Large intestine (tissue), 3 donors: ENCODE data around the gene RASSF8. TPM values are rescaled to one million over a fixed set of nuclear protein-coding genes. Genes with fewer than 3 reads are reported as not detected.

Experiments used
- DNase-seq, 2 donors: peaks; one replicate each; pipeline versions ENCODE4 v3.0.0 to v3.0.0-alpha.2; 2013
- H3K27ac ChIP-seq: one replicate; pipeline ENCODE4 v1.5.1; 2013; ENCODE audit warnings: low read length
- H3K27me3 ChIP-seq: 2 replicates; pipeline ENCODE4 v1.6.1; 2013; ENCODE audit warnings: low read length; ENCODE audit not compliant: control insufficient read depth, insufficient read depth
- H3K36me3 ChIP-seq: 2 replicates; pipeline ENCODE4 v1.6.1; 2013; ENCODE audit warnings: low read length; ENCODE audit not compliant: control insufficient read depth, insufficient read depth
- H3K4me1 ChIP-seq: one replicate; pipeline ENCODE4 v1.6.1; 2013; ENCODE audit warnings: low read length; ENCODE audit not compliant: control insufficient read depth, insufficient read depth
- H3K4me3 ChIP-seq: one replicate; pipeline ENCODE4 v1.5.1; 2013; ENCODE audit warnings: low read length
- H3K9me3 ChIP-seq: one replicate; pipeline ENCODE4 v1.6.1; 2013; ENCODE audit warnings: mild to moderate bottlenecking, low read depth, low read length, moderate library complexity; ENCODE audit not compliant: control insufficient read depth
- WGBS: methylation state at CpG from one replicate; pipeline ENCODE4 v1.1.5; 2013; ENCODE audit warnings: low lambda C conversion rate; ENCODE audit not compliant: insufficient coverage; 5-methylcytosine and 5-hydroxymethylcytosine counted together
- polyA plus RNA-seq: library from polyadenylated mRNA; unstranded; fragments of 120-200 nt; gene quantifications from one replicate; pipeline ENCODE4 v1.2.1, GENCODE V29; 2013

The RASSF8 gene
- polyA plus RNA-seq, 1 donor: 20.2 TPM

GRCh38 chr12:26086936-26087335 is 128.5 kb downstream of the RASSF8 start:
- Histone ChIP-seq H3K27me3 (no peaks in the 10 kb centered on the region), H3K4me3 (no peak overlapping the region), H3K4me1 (no peaks in the 10 kb centered on the region), H3K9me3 (peaks cover 2% of the 10 kb centered on the region), H3K27ac (no peak overlapping the region), H3K36me3 (no peaks in the 10 kb centered on the region)
- no peak for DNase-seq
- 80% methylated on average over 1 of the region's 1 CpG for WGBS

DNA sequence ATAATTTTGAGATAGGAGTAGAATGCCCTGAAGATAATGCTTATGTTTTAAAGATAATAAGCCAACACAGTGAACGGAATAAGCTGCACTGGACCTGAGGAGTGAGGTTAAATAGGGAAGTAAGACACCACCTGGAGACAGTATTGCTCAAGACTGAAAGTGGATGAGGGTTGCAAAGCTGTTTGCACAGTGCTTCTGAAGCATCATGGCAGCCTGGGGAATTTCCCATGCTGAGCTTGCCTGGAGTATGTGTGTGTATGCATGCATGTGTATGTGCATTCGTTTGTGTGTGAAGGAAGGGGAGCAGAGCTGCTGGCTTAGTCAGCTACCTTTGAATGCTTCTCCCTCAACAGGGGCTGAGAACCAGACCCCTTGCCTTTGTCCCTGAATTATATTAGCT is 130.5 kb downstream of the RASSF8 start:
- H3K9me3 ChIP-seq: no peaks in the 10 kb centered on the region
- WGBS: 0% methylated on average over 1 of the region's 2 CpGs
- no peak overlapping the region for H3K27ac ChIP-seq
- H3K4me3 ChIP-seq: no peak overlapping the region
- H3K36me3 ChIP-seq: no peaks in the 10 kb centered on the region
- peak; percentile 50 to 75 for DNase-seq
- no peaks in the 10 kb centered on the region for H3K4me1 ChIP-seq
- no peaks in the 10 kb centered on the region for H3K27me3 ChIP-seq

- H3K4me3 ChIP-seq: no peak overlapping the region
- DNase-seq: no peak
- no peaks in the 10 kb centered on the region for H3K27me3 ChIP-seq
- H3K36me3 ChIP-seq: no peaks in the 10 kb centered on the region
- 0% methylated on average over 1 of the region's 11 CpGs for WGBS
- H3K9me3 ChIP-seq: no peaks in the 10 kb centered on the region
- no peak overlapping the region for H3K27ac ChIP-seq
- H3K4me1 ChIP-seq: peaks cover 9% of the 10 kb centered on the region
These were observed 132.5 kb downstream of the RASSF8 start for GRCh38 chr12:26090836-26091510.

GRCh38 chr12:26091822-26092221 is 133.3 kb downstream of the RASSF8 start:
- H3K4me1 ChIP-seq: peaks cover 16% of the 10 kb centered on the region
- H3K27ac ChIP-seq: no peak overlapping the region
- no peak for DNase-seq

GRCh38 chr12:26092346-26093105 is 134.0 kb downstream of the RASSF8 start:
- WGBS: 74% methylated on average over 2 of the region's 4 CpGs
- Histone ChIP-seq H3K4me1 (peaks cover 18% of the 10 kb centered on the region), H3K9me3 (no peaks in the 10 kb centered on the region), H3K36me3 (no peaks in the 10 kb centered on the region), H3K27me3 (no peaks in the 10 kb centered on the region), H3K27ac (no peak overlapping the region), H3K4me3 (no peak overlapping the region)
- no peak for DNase-seq

More at GRCh38 chr12:26091822-26092221, 133.3 kb downstream of the RASSF8 start:
- WGBS: no CpG with 5 or more reads among the region's 6 CpGs
- Histone ChIP-seq H3K4me3 (no peak overlapping the region), H3K9me3 (no peaks in the 10 kb centered on the region), H3K27me3 (no peaks in the 10 kb centered on the region), H3K36me3 (no peaks in the 10 kb centered on the region)

GRCh38 chr12:26095186-26095585 is 136.7 kb downstream of the RASSF8 start:
- peaks cover 18% of the 10 kb centered on the region for H3K4me1 ChIP-seq
- no peak overlapping the region for H3K4me3 ChIP-seq
- DNase-seq: peak; percentile 48 to 63
- peak overlapping the region; percentile 83 for H3K27ac ChIP-seq
- WGBS: no CpG with 5 or more reads among the region's 2 CpGs
- H3K36me3 ChIP-seq: no peaks in the 10 kb centered on the region
- H3K27me3 ChIP-seq: no peaks in the 10 kb centered on the region
- H3K9me3 ChIP-seq: no peaks in the 10 kb centered on the region

DNA sequence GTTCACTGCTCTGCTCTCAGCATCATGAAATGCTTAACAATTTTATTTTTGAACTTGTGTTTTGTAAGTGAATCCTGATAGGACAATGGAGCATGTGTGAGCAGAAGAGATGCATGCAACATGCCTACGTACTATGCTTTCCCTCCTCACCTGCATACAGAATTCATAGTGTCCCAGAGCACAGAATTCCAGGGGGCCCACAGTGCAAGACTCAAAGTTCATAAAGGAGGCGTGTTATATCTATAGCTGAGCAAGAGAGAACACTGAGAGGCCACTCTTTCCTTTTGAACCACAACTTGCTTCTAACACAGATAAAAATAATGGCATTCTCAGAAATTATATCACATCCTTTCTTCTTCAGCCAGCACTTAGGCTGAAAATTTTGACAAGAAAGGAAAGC is 137.6 kb downstream of the RASSF8 start:
- Histone ChIP-seq H3K27me3 (no peaks in the 10 kb centered on the region), H3K9me3 (no peaks in the 10 kb centered on the region), H3K4me1 (peaks cover 22% of the 10 kb centered on the region), H3K27ac (peak overlapping the region; percentile 83), H3K4me3 (no peak overlapping the region), H3K36me3 (no peaks in the 10 kb centered on the region)
- no CpG with 5 or more reads among the region's 2 CpGs for WGBS
- DNase-seq: peak; percentile 67 to 89

GRCh38 chr12:26097046-26097878 is 138.8 kb downstream of the RASSF8 start:
- WGBS: no CpG with 5 or more reads among the region's 6 CpGs
- H3K9me3 ChIP-seq: no peaks in the 10 kb centered on the region
- no peaks in the 10 kb centered on the region for H3K36me3 ChIP-seq
- peak; percentile 70 to 80 for DNase-seq
- H3K4me3 ChIP-seq: no peak overlapping the region
- peaks cover 28% of the 10 kb centered on the region for H3K4me1 ChIP-seq
- peak overlapping the region; percentile 83 for H3K27ac ChIP-seq
- no peaks in the 10 kb centered on the region for H3K27me3 ChIP-seq

GRCh38 chr12:26100666-26101349 is 142.3 kb downstream of the RASSF8 start:
- Histone ChIP-seq H3K27me3 (no peaks in the 10 kb centered on the region), H3K36me3 (no peaks in the 10 kb centered on the region), H3K4me1 (peaks cover 24% of the 10 kb centered on the region), H3K27ac (peak overlapping the region; percentile 78), H3K9me3 (no peaks in the 10 kb centered on the region), H3K4me3 (no peak overlapping the region)
- WGBS: no CpG with 5 or more reads among the region's 8 CpGs
- no peak for DNase-seq

DNA sequence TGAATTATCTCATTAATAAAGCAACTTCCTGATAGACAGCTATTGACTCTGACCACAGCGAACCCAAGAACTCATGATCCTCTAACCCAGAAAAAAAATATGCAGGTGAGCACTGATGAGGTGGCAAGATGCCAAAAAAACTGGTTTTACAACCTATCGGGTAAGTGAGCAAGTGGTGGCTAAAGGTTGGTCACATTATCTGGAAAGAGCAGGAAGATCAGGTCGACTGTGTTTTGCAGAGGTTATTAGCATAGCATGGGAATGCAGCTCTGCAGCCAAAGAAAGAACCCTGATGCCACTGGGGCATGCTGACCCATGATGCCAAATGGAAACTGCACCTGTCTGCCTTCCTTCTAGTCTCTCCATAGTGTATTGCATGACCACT is 142.9 kb downstream of the RASSF8 start:
- peak; percentile 96 to 99 for DNase-seq
- peak overlapping the region; percentile 78 for H3K27ac ChIP-seq
- H3K9me3 ChIP-seq: no peaks in the 10 kb centered on the region
- H3K36me3 ChIP-seq: no peaks in the 10 kb centered on the region
- no peaks in the 10 kb centered on the region for H3K27me3 ChIP-seq
- H3K4me3 ChIP-seq: no peak overlapping the region
- no CpG with 5 or more reads among the region's 3 CpGs for WGBS
- peaks cover 20% of the 10 kb centered on the region for H3K4me1 ChIP-seq
